IPS-11a (cell line): ENCODE data around the gene PHC1.
A peak's percentile ranks its signal among the peaks of the same experiment; 100 is the strongest.
"Not testable (repeated sequence)": the region's sequence is repeated elsewhere in the genome, so short reads cannot be mapped to it uniquely, and the experiment has no call there.

Experiments
- H3K4me3 ChIP-seq: one replicate; pipeline ENCODE4 v1.5.1; 2013; ENCODE audit warnings: low read depth, low read length, control low read depth

PHC1 gene

GRCh38 chr12:8909752-8910151 lies 4.6 kb upstream of the PHC1 start:
- H3K4me3 ChIP-seq = no peak overlapping the region

DNA sequence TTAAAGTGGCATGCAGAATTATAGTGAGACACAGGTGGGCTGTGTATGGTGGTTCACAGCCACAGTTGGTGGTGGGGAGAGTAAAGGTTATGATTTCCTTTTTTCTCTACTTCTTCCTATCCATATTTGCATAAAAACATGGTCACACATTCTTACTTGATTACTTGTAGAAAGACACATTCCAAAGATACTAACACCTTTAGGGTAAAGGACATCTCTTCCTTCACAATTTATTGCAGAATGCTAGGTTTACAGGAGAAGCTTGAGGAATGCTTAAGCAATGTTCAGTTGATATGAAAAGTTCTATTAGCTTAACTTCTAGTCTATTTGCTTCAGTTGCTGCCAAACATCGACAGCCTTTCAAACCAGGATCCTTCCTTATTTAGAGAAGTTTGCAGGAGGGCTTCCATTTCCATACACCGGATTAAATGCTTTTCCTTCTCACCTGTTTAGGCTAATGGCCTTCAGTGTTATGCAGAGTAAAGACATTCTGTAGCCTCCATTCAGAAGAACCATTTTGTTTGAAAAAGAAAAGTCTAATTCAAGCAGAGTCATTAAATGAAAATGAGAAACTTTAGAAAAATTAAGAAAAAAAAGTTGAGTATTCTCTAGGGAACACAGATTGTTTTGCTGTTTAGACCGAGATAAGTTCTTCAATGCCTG lies 2.6 kb upstream of the PHC1 start:
- no peak overlapping the region for H3K4me3 ChIP-seq

- H3K4me3 ChIP-seq = peak overlapping the region; percentile 71
These were observed 1.4 kb upstream of the PHC1 start for GRCh38 chr12:8912914-8913313.

GRCh38 chr12:8913702-8914032 lies 642 bp upstream of the PHC1 start:
- peak overlapping the region; percentile 71 for H3K4me3 ChIP-seq

- peak overlapping the region; percentile 93 for H3K4me3 ChIP-seq
These were observed 612 bp downstream of the PHC1 start for GRCh38 chr12:8914716-8915526.

- H3K4me3 ChIP-seq = peak overlapping the region; percentile 93
These were observed 1.8 kb downstream of the PHC1 start for GRCh38 chr12:8916154-8916553.

- peak overlapping the region; percentile 93 for H3K4me3 ChIP-seq
These were observed 2.7 kb downstream of the PHC1 start for GRCh38 chr12:8917031-8917430.

DNA sequence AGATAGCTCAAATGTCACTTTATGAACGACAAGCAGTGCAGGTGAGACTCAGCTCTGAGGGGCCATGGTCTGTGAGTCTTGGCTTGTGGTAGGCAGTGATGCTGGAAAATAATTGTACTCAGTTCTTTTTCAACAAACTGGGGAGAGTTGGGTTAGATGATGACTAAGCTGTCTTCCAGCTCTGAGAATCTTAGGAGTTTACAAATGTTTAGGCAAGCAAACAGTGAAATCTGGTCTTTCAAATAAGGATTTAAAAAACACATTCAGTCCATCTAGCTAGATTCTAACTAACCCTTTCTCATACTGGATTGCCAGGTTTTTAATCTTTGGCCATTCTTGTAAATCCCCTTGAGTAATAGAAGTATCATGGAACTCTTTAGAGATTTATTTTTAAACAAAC lies 3.4 kb downstream of the PHC1 start:
- no peak overlapping the region for H3K4me3 ChIP-seq

- H3K4me3 ChIP-seq = not testable (repeated sequence)
These were observed 5.3 kb downstream of the PHC1 start for GRCh38 chr12:8919643-8920042.

- H3K4me3 ChIP-seq = no peak overlapping the region
These were observed 8.2 kb downstream of the PHC1 start for GRCh38 chr12:8922544-8922943.

DNA sequence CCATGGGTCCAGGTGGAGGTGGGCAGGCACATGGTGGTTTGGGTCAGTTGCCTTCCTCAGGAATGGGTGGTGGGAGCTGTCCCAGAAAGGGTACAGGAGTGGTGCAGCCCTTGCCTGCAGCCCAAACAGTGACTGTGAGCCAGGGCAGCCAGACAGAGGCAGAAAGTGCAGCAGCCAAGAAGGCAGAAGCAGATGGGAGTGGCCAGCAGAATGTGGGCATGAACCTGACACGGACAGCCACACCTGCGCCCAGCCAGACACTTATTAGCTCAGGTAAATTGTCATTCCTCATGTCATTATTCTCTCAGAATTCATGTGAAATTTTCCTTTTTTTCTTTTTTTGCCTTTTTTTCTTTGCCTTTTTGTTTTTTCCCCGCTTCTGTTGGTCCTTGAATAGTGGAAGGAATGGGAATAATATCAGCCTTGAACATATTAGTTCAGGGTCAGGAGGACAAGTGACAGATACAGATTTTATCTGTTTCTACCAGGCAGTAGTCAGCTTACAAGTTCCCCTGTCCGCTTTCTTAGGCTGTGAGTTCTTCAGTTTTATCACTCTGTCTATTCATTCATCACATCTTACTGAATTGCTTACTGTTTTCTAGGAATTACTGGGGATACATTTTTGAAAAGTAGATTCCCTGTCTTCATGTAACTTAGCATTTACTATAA lies 16.5 kb downstream of the PHC1 start:
- H3K4me3 ChIP-seq = not testable (repeated sequence)

DNA sequence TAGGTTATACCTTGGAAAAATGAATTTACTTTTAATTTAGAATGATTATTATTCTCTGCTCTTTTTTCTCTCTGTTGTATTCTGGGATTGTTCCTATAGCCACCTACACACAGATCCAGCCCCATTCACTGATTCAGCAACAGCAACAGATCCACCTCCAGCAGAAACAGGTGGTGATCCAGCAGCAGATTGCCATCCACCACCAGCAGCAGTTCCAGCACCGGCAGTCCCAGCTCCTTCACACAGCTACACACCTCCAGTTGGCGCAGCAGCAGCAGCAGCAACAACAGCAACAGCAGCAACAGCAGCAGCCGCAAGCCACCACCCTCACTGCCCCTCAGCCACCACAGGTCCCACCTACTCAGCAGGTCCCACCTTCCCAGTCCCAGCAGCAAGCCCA lies 18.2 kb downstream of the PHC1 start:
- not testable (repeated sequence) for H3K4me3 ChIP-seq

GRCh38 chr12:8934080-8934479 lies 19.8 kb downstream of the PHC1 start:
- not testable (repeated sequence) for H3K4me3 ChIP-seq

- H3K4me3 ChIP-seq = no peak overlapping the region
These were observed 22.4 kb downstream of the PHC1 start for GRCh38 chr12:8936735-8937134.

GRCh38 chr12:8937842-8938442 lies 23.6 kb downstream of the PHC1 start:
- H3K4me3 ChIP-seq = not testable (repeated sequence)

DNA sequence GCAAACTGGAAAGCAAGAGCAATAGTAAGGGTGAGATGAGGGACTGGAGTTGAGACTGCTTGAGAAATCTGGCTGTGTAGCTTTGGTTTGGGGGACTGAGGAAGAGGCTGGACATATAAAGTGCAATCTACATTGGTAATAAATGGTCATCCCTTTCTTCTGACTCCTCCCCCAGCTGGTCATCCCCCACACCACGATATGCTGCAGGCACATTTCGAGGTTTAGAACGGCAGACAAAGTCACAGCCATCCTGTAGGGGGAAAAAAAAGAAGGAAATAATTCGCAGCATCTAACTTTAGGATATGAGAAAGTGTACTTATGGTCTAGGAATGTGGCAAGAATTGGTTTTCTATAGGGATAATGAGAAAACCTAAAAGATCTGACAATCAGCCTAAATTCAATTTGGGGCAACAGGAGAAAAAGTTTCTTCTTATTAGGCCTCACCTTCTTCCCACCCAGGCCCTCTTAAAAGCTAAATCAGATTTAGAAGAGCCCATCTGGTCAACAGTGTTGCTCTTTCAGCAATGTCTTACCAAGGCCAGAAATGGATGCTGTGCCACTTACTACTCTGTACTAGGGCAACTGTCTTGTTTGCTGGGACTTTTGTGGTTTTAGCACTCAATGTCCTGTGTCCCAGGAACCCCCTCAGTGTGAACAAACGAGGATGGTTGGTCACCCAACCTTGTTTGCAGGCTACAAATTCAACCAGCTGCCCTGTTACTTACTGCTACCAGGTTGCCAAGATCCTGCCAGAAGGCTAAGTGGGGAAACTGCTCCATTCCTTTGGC lies 27.6 kb downstream of the PHC1 start:
- no peak overlapping the region for H3K4me3 ChIP-seq

GRCh38 chr12:8943565-8944186 lies 29.4 kb downstream of the PHC1 start:
- H3K4me3 ChIP-seq = no peak overlapping the region

DNA sequence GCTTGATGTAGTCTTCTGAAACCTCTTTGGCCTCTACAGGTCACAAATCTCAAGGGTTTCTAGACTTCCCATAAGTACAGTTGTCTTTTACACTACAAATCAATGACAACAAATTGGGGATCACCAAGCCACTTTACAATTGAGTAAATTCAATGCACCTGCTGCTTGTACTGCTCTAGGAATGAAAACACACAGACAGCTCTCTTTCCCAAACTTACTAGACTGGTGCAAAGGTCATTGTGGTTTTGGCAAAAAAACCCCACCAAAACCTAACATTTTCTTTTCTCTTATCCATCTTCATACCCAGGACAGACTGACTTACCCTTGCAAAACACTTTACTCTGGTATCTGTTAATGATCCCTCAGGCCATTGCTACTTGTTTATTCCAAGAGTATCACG lies 32.4 kb downstream of the PHC1 start:
- no peak overlapping the region for H3K4me3 ChIP-seq

GRCh38 chr12:8947737-8948136 lies 33.4 kb downstream of the PHC1 start:
- H3K4me3 ChIP-seq = peak overlapping the region; percentile 81

DNA sequence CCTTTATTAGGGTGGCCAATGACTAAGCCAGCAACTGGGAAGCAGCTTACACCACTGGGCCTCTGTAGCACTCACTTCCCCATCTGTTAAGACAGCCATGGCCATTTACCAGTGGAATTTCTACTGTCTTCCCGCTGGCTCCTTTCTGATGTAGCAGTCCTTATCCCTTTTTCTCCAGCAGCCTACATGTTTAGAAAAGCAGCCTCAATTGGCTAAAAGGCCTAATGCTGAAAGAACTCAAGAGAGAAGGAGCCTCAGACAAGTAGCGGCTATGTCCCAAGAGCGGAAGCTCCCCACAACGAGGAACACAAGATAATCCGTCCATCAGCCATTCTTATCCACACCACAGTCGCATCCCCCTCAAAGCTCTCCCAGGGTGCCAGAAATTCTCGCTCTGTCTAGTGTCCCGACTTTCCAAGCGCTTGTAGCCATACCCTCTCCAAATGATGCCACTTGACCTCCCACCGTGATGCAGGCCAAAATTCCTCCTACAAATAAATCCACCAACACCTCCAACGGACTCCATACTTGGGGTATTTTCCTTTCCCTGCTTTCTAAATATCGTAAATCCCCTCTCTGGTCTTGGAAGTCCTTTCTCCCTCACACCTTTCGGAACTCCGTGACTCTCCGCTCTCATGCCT lies 34.5 kb downstream of the PHC1 start:
- H3K4me3 ChIP-seq = peak overlapping the region; percentile 81
